G401.6 (cell line): ENCODE results near the gene PITRM1.

ENCODE experiments used
- FAIRE-seq: peaks from 2 replicates; lab custom pipeline; 2012; peaks lifted over from hg19 to GRCh38; lab: Jason Lieb, UNC

The PITRM1 gene

GRCh38 chr10:3139216-3139910 lies 33.2 kb downstream of the PITRM1 start:
- FAIRE-seq, result no peak

GRCh38 chr10:3137958-3138726 lies 34.4 kb downstream of the PITRM1 start:
- FAIRE-seq, result no peak

GRCh38 chr10:3136763-3137611 lies 35.6 kb downstream of the PITRM1 start:
- no peak for FAIRE-seq

GRCh38 chr10:3136336-3136735 lies 36.2 kb downstream of the PITRM1 start:
- FAIRE-seq, result no peak

GRCh38 chr10:3135006-3135405 lies 37.6 kb downstream of the PITRM1 start:
- FAIRE-seq, result no peak

GRCh38 chr10:3133948-3134347 lies 38.6 kb downstream of the PITRM1 start:
- no peak for FAIRE-seq

- FAIRE-seq, result no peak
These were observed 40.3 kb downstream of the PITRM1 start for GRCh38 chr10:3132036-3133025.

GRCh38 chr10:3131098-3131497 lies 41.5 kb downstream of the PITRM1 start:
- FAIRE-seq, result no peak

- no peak for FAIRE-seq
These were observed 42.8 kb downstream of the PITRM1 start for GRCh38 chr10:3129581-3130340.

GRCh38 chr10:3128379-3129130 lies 44.0 kb downstream of the PITRM1 start:
- no peak for FAIRE-seq

GRCh38 chr10:3127921-3128320 lies 44.7 kb downstream of the PITRM1 start:
- no peak for FAIRE-seq

- FAIRE-seq, result no peak
These were observed 45.7 kb downstream of the PITRM1 start for GRCh38 chr10:3126741-3127346.

GRCh38 chr10:3126249-3126648 lies 46.3 kb downstream of the PITRM1 start:
- no peak for FAIRE-seq

- no peak for FAIRE-seq
These were observed 46.9 kb downstream of the PITRM1 start for GRCh38 chr10:3125527-3126170.

GRCh38 chr10:3124412-3125175 lies 48.0 kb downstream of the PITRM1 start:
- no peak for FAIRE-seq

GRCh38 chr10:3123571-3124411 lies 48.8 kb downstream of the PITRM1 start:
- FAIRE-seq, result no peak

GRCh38 chr10:3122486-3123205 lies 49.9 kb downstream of the PITRM1 start:
- no peak for FAIRE-seq
